SK-N-SH (cell line): Measurements from ENCODE around the gene SERPINB12. TPM values are rescaled to one million over a fixed set of nuclear protein-coding genes. Genes with fewer than 3 reads are reported as not detected.

ENCODE experiments used
- CTCF ChIA-PET: fragments of 300-600, 350-600 bp; formaldehyde crosslinking; extraction: SDS; loops from one replicate; lab custom pipeline; 2021; lab: Yijun Ruan, JAX
- POLR2A ChIA-PET: fragments of 350-600 bp; sonication (Branson Sonifier 250); formaldehyde crosslinking; extraction: SDS; loops from one replicate; lab custom pipeline; 2020; ENCODE audit warnings: antibody characterized with exemption, inconsistent platforms; lab: Yijun Ruan, JAX
- DNase-seq: peaks from one replicate; pipeline ENCODE4 v3.0.0; 2012
- H2AFZ ChIP-seq: fragments of 200-600 bp; sonication (generic); 2 replicates; pipeline ENCODE4 v1.8.1; 2016; ENCODE audit warnings: antibody characterized with exemption, mild to moderate bottlenecking, low read depth
- H3F3A ChIP-seq: fragments of 200-600 bp; sonication (generic); replicated peaks from 2 replicates; pipeline ENCODE3; 2016; ENCODE audit warnings: antibody characterized with exemption, mild to moderate bottlenecking; ENCODE audit not compliant: insufficient read depth
- H3K27ac ChIP-seq, 2 experiments: fragments of 200-500 bp in 1 of 2; fragments of 200-600 bp in 1 of 2; sonication (Bioruptor generic) in 1 of 2; sonication (generic), shearing (Covaris generic) in 1 of 2; 2 replicates each; pipeline versions ENCODE4 v1.5.1 to v1.6.1; 2014 to 2016; ENCODE audit warnings: low read depth in 2 of 2, inconsistent platforms in 1 of 2, low read length in 1 of 2, mild to moderate bottlenecking in 1 of 2, mixed read lengths in 1 of 2
- H3K27me3 ChIP-seq: fragments of 200-600 bp; sonication (generic), shearing (Covaris generic); 2 replicates; pipeline ENCODE4 v1.6.1; 2016; ENCODE audit warnings: mixed run types; ENCODE audit not compliant: insufficient read depth
- H3K36me3 ChIP-seq, 2 experiments: fragments of 200-500 bp in 1 of 2; fragments of 200-600 bp in 1 of 2; sonication (Bioruptor generic) in 1 of 2; sonication (generic) in 1 of 2; replicated peaks in 1 of 2; 2 replicates each; pipeline versions ENCODE3 to v1.5.1; 2014 to 2016; ENCODE audit warnings: low read length in 1 of 2, mild to moderate bottlenecking in 1 of 2; ENCODE audit not compliant: insufficient read depth in 2 of 2, control insufficient read depth in 1 of 2
- H3K4me1 ChIP-seq, 2 experiments: fragments of 200-500 bp in 1 of 2; fragments of 200-600 bp in 1 of 2; sonication (Bioruptor generic) in 1 of 2; sonication (generic), shearing (Covaris generic) in 1 of 2; 2 replicates each; pipeline versions ENCODE4 v1.5.1 to v1.6.1; 2014 to 2016; ENCODE audit warnings: low read depth in 1 of 2, low read length in 1 of 2, mixed run types in 1 of 2; ENCODE audit not compliant: insufficient read depth in 2 of 2, control insufficient read depth in 1 of 2
- H3K4me2 ChIP-seq: fragments of 200-600 bp; sonication (generic), shearing (Covaris generic); 2 replicates; pipeline ENCODE4 v1.6.1; 2017; ENCODE audit warnings: mixed run types
- H3K4me3 ChIP-seq, 2 experiments: fragments of 200-500 bp in 1 of 2; fragments of 200-600 bp in 1 of 2; sonication (Bioruptor generic) in 1 of 2; sonication (generic), shearing (Covaris generic) in 1 of 2; 2 replicates each; pipeline versions ENCODE4 v1.5.1 to v1.8.1; 2014 to 2016; ENCODE audit warnings: low read depth in 2 of 2, inconsistent platforms in 1 of 2, low read length in 1 of 2, mild to moderate bottlenecking in 1 of 2, mixed read lengths in 1 of 2, moderate library complexity in 1 of 2
- H3K79me2 ChIP-seq: fragments of 200-600 bp; sonication (generic); 2 replicates; pipeline ENCODE4 v1.8.1; 2017; ENCODE audit warnings: mild to moderate bottlenecking; ENCODE audit not compliant: insufficient read depth
- H3K9ac ChIP-seq: fragments of 200-600 bp; sonication (generic); 2 replicates; pipeline ENCODE4 v1.6.1; 2017; ENCODE audit warnings: mixed run types
- H3K9me2 ChIP-seq: fragments of 200-600 bp; sonication (generic); 2 replicates; pipeline ENCODE4 v1.6.1; 2017; ENCODE audit warnings: mixed run types
- H3K9me3 ChIP-seq: fragments of 200-600 bp; sonication (generic); 2 replicates; pipeline ENCODE4 v1.6.1; 2017; ENCODE audit warnings: mixed run types, mild to moderate bottlenecking, moderate library complexity
- H4K20me1 ChIP-seq: fragments of 200-600 bp; sonication (generic); 2 replicates; pipeline ENCODE4 v1.6.1; 2017; ENCODE audit warnings: mild to moderate bottlenecking, mixed run types; ENCODE audit not compliant: insufficient read depth
- CTCF ChIP-seq: fragments of 200-600 bp; sonication (generic); IDR thresholded peaks from 2 replicates; pipeline ENCODE4 v1.6.1; 2017; ENCODE audit warnings: antibody characterized with exemption, mild to moderate bottlenecking, moderate library complexity
- ELF1 ChIP-seq: IDR thresholded peaks from 2 replicates; pipeline ENCODE4 v1.4.0; 2012
- FOXJ3 ChIP-seq: sonication (generic); formaldehyde crosslinking; IDR thresholded peaks from 2 replicates; pipeline ENCODE4 v1.5.1; 2020; ENCODE audit warnings: mild to moderate bottlenecking, missing genetic modification reagents
- GABPA ChIP-seq: IDR thresholded peaks from 2 replicates; pipeline ENCODE4 v1.4.0; 2012; ENCODE audit warnings: low read depth, mild to moderate bottlenecking
- GATA2 ChIP-seq: sonication (generic); formaldehyde crosslinking; IDR thresholded peaks from 2 replicates; pipeline ENCODE4 v1.5.0; 2020; ENCODE audit warnings: mild to moderate bottlenecking, missing genetic modification reagents
- JUND ChIP-seq: IDR thresholded peaks from 2 replicates; pipeline ENCODE4 v1.4.0; 2012
- MAX ChIP-seq: IDR thresholded peaks from 2 replicates; pipeline ENCODE4 v1.4.0; 2012; ENCODE audit warnings: low read depth
- MEF2A ChIP-seq: IDR thresholded peaks from 2 replicates; pipeline ENCODE4 v1.4.0; 2012; ENCODE audit warnings: low read depth, borderline replicate concordance
- MXI1 ChIP-seq: IDR thresholded peaks from 2 replicates; pipeline ENCODE4 v1.6.1; 2012; ENCODE audit warnings: mild to moderate bottlenecking, low read depth, low read length, improper control_type of control experiment
- PBX3 ChIP-seq: IDR thresholded peaks from 2 replicates; pipeline ENCODE4; 2012
- POLR2AphosphoS5 ChIP-seq: IDR thresholded peaks from 2 replicates; pipeline ENCODE4 v1.6.1; 2012; ENCODE audit warnings: low read depth, low read length
- RAD21 ChIP-seq: IDR thresholded peaks from 2 replicates; pipeline ENCODE4 v1.6.1; 2012; ENCODE audit warnings: mild to moderate bottlenecking, low read length
- RFX5 ChIP-seq: IDR thresholded peaks from 2 replicates; pipeline ENCODE4 v1.6.1; 2012; ENCODE audit warnings: mild to moderate bottlenecking, improper control_type of control experiment, low read length
- RXRA ChIP-seq: IDR thresholded peaks from 2 replicates; pipeline ENCODE4 v1.4.0; 2012; ENCODE audit warnings: low read depth, mild to moderate bottlenecking, borderline replicate concordance
- SIN3A ChIP-seq: IDR thresholded peaks from 2 replicates; pipeline ENCODE4 v1.6.1; 2012; ENCODE audit warnings: low read depth, mild to moderate bottlenecking, low read length, moderate library complexity, borderline replicate concordance
- TCF12 ChIP-seq: IDR thresholded peaks from 2 replicates; pipeline ENCODE4 v1.4.0; 2012
- USF1 ChIP-seq: IDR thresholded peaks from 2 replicates; pipeline ENCODE4 v1.4.0; 2012; ENCODE audit warnings: low read depth, borderline replicate concordance
- YY1 ChIP-seq: IDR thresholded peaks from 2 replicates; pipeline ENCODE4 v1.4.0; 2012; ENCODE audit warnings: low read depth, mild to moderate bottlenecking
- WGBS: methylation state at CpG from one replicate; pipeline ENCODE4 v1.1.6; 2017; ENCODE audit warnings: low lambda C conversion rate; 5-methylcytosine and 5-hydroxymethylcytosine counted together
- polyA plus RNA-seq, 3 experiments: library from polyadenylated mRNA; depleted of rRNA; stranded (reverse); fragments of >200 nt; gene quantifications; 2 replicates each; pipeline ENCODE4 v1.2.3, GENCODE V29; 2012
- TF ChIP-seq, protein P1 (sequence below): IDR thresholded peaks from 2 replicates; pipeline ENCODE4 v1.6.1; 2012; ENCODE audit warnings: mild to moderate bottlenecking, low read depth, low read length, moderate library complexity

SERPINB12 gene
- polyA plus RNA-seq, 1 of the 3 experiments (the other 2 are of a cell fraction), result not detected

- ChIA-PET POLR2A (no interaction called here), CTCF (interaction anchor here (1.0 to 4.4 kb wide), 7 partner anchors 11 to 89 kb away, joined by 3 to 42 read pairs (median 7); no protein-coding TSS in a partner anchor)
Measured at GRCh38 chr18:63579616-63580015, 37.4 kb downstream of the SERPINB12 start.

More at GRCh38 chr18:63579616-63580015, 37.4 kb downstream of the SERPINB12 start:
- H3K9me3 ChIP-seq, result no peaks in the 10 kb centered on the region
- no peaks in the 10 kb centered on the region; a peak in 1 of 4 replicates for H3K4me1 ChIP-seq
- no peaks in the 10 kb centered on the region for H3K36me3 ChIP-seq
- H3K9ac ChIP-seq, result no peak overlapping the region
- WGBS, result 4% methylated on average over 2 of the region's 2 CpGs
- no peaks in the 10 kb centered on the region for H3K9me2 ChIP-seq
- DNase-seq, result no peak
- no peak overlapping the region for H3K4me2 ChIP-seq
- no peaks in the 10 kb centered on the region for H4K20me1 ChIP-seq
- no peaks in the 10 kb centered on the region for H3K79me2 ChIP-seq
- H3K4me3 ChIP-seq, result no peak overlapping the region
- H2AFZ ChIP-seq, result no peak overlapping the region
- no peak overlapping the region for H3K27ac ChIP-seq
- no peaks in the 10 kb centered on the region; the same call in 1 of the 2 replicates for H3K27me3 ChIP-seq
- no peaks in the 10 kb centered on the region for H3F3A ChIP-seq
- no peak for TF ChIP-seq SIN3A
- TF ChIP-seq GATA2 (CRISPR knock-in tag), result no peak
- TF ChIP-seq USF1, result no peak
- TF ChIP-seq, protein P1, sequence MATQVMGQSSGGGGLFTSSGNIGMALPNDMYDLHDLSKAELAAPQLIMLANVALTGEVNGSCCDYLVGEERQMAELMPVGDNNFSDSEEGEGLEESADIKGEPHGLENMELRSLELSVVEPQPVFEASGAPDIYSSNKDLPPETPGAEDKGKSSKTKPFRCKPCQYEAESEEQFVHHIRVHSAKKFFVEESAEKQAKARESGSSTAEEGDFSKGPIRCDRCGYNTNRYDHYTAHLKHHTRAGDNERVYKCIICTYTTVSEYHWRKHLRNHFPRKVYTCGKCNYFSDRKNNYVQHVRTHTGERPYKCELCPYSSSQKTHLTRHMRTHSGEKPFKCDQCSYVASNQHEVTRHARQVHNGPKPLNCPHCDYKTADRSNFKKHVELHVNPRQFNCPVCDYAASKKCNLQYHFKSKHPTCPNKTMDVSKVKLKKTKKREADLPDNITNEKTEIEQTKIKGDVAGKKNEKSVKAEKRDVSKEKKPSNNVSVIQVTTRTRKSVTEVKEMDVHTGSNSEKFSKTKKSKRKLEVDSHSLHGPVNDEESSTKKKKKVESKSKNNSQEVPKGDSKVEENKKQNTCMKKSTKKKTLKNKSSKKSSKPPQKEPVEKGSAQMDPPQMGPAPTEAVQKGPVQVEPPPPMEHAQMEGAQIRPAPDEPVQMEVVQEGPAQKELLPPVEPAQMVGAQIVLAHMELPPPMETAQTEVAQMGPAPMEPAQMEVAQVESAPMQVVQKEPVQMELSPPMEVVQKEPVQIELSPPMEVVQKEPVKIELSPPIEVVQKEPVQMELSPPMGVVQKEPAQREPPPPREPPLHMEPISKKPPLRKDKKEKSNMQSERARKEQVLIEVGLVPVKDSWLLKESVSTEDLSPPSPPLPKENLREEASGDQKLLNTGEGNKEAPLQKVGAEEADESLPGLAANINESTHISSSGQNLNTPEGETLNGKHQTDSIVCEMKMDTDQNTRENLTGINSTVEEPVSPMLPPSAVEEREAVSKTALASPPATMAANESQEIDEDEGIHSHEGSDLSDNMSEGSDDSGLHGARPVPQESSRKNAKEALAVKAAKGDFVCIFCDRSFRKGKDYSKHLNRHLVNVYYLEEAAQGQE, result no peak
- TF ChIP-seq PBX3, result no peak
- TF ChIP-seq MAX, result no peak
- TF ChIP-seq MXI1, result no peak
- TF ChIP-seq ELF1, result no peak
- no peak for TF ChIP-seq FOXJ3 (CRISPR knock-in tag)
- TF ChIP-seq MEF2A, result no peak
- no peak for TF ChIP-seq TCF12
- no peak for TF ChIP-seq RAD21
- no peak for TF ChIP-seq RFX5
- TF ChIP-seq JUND, result no peak
- no peak for TF ChIP-seq RXRA
- TF ChIP-seq POLR2AphosphoS5, result no peak
- no peak for TF ChIP-seq GABPA
- TF ChIP-seq YY1, result no peak
- no peak for TF ChIP-seq CTCF
